ENCODE results near the gene ERAP2. TPM values are rescaled to one million over a fixed set of nuclear protein-coding genes. Genes with fewer than 3 reads are reported as not detected.

Gene ERAP2
- total RNA-seq, 2 donors from 2014 or later: 103 to 301 TPM

DNA sequence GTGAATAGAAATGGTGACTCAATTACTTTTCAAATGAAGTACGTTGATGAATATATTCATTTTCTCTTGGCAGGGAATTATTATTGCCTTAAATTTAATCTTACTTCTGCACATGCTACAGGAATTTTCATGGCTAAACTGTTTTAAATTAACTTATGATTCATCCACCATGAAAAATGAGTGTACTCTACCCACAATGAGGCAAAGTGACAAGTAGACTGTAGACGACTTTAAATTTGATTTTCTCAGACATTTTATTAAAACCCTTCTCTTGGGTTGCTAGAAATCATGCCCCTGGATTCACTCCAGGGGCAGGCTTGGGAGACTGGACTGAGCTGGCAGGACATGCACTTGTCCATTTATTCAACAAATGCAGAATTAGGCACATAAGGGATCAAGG is 23.5 kb upstream of the ERAP2 start:
- Mint-ChIP-seq H3K36me3 (peaks cover 7% of the 10 kb centered on the region), H3K27ac (no peak overlapping the region), H3K4me3 (no peak overlapping the region), H3K27me3 (no peaks in the 10 kb centered on the region), H3K4me1 (ENCODE audit: low read depth in 2 of 2) (peaks cover 2 to 4% of the 10 kb centered on the region in 2 donors), H3K9me3 (no peaks in the 10 kb centered on the region)
- ATAC-seq (no peak), DNase-seq (ENCODE audit: low spot score) (no peak)

GRCh38 chr5:96854067-96854466 is 22.2 kb upstream of the ERAP2 start:
- H3K9me3 Mint-ChIP-seq: no peaks in the 10 kb centered on the region
- peaks cover 7% of the 10 kb centered on the region for H3K36me3 Mint-ChIP-seq
- peaks cover 9% of the 10 kb centered on the region in 2 donors for H3K4me1 Mint-ChIP-seq (ENCODE audit: low read depth in 2 of 2)
- H3K4me3 Mint-ChIP-seq: no peak overlapping the region
- DNase-seq (ENCODE audit: low spot score): no peak
- no peak for ATAC-seq
- H3K27me3 Mint-ChIP-seq: no peaks in the 10 kb centered on the region
- no peak overlapping the region for H3K27ac Mint-ChIP-seq

- peaks cover 9% of the 10 kb centered on the region in 2 donors for H3K4me1 Mint-ChIP-seq (ENCODE audit: low read depth in 2 of 2)
- H3K27me3 Mint-ChIP-seq: no peaks in the 10 kb centered on the region
- no peaks in the 10 kb centered on the region for H3K9me3 Mint-ChIP-seq
- DNase-seq (ENCODE audit: low spot score) (no peak), ATAC-seq (no peak)
- no peaks in the 10 kb centered on the region for H3K36me3 Mint-ChIP-seq
- no peak overlapping the region for H3K4me3 Mint-ChIP-seq
- no peak overlapping the region for H3K27ac Mint-ChIP-seq
These were observed 21.0 kb upstream of the ERAP2 start for GRCh38 chr5:96855031-96855872.

GRCh38 chr5:96856371-96856770 is 19.9 kb upstream of the ERAP2 start:
- H3K9me3 Mint-ChIP-seq: no peaks in the 10 kb centered on the region
- H3K4me3 Mint-ChIP-seq: no peak overlapping the region
- H3K27ac Mint-ChIP-seq: no peak overlapping the region
- ATAC-seq (no peak), DNase-seq (ENCODE audit: low spot score) (no peak)
- peaks cover 9% of the 10 kb centered on the region in 2 donors for H3K4me1 Mint-ChIP-seq (ENCODE audit: low read depth in 2 of 2)
- H3K27me3 Mint-ChIP-seq: no peaks in the 10 kb centered on the region
- H3K36me3 Mint-ChIP-seq: no peaks in the 10 kb centered on the region

DNA sequence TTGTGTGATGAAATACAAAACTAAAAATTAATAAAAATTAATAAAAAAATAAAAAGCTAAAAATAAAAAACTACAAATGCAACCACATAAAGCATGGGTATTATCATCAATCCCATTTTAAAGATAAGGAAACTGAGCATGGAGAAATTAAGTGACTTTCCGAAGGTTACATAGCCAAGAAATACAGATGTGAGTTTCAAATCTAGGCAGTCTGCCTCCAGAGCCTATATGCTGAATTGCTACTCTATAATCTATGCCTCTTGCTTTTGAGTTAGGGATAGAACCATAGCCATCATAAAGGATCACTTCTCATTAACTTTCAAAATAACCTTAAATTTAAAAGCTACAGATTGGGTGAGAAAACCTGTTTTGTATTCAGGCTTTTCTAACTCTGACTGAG is 18.8 kb upstream of the ERAP2 start:
- ATAC-seq (no peak), DNase-seq (ENCODE audit: low spot score) (no peak)
- Mint-ChIP-seq H3K36me3 (no peaks in the 10 kb centered on the region), H3K4me1 (ENCODE audit: low read depth in 2 of 2) (peaks cover 9% of the 10 kb centered on the region in 2 donors), H3K27ac (peak overlapping the region in 1 of 2 donors; percentile 12), H3K4me3 (no peak overlapping the region), H3K27me3 (no peaks in the 10 kb centered on the region), H3K9me3 (no peaks in the 10 kb centered on the region)

GRCh38 chr5:96857924-96858323 is 18.4 kb upstream of the ERAP2 start:
- ATAC-seq (no peak), DNase-seq (ENCODE audit: low spot score) (no peak)
- peaks cover 0 to under 1% of the 10 kb centered on the region in 2 donors for H3K27me3 Mint-ChIP-seq
- no peaks in the 10 kb centered on the region for H3K36me3 Mint-ChIP-seq
- no peaks in the 10 kb centered on the region for H3K9me3 Mint-ChIP-seq
- H3K4me1 Mint-ChIP-seq (ENCODE audit: low read depth in 2 of 2): peaks cover 9 to 10% of the 10 kb centered on the region in 2 donors
- H3K4me3 Mint-ChIP-seq: no peak overlapping the region
- H3K27ac Mint-ChIP-seq: peak overlapping the region in 1 of 2 donors; percentile 12

GRCh38 chr5:96859375-96859774 is 16.9 kb upstream of the ERAP2 start:
- Mint-ChIP-seq H3K4me1 (ENCODE audit: low read depth in 2 of 2) (peaks cover 16 to 22% of the 10 kb centered on the region in 2 donors), H3K27ac (no peak overlapping the region), H3K4me3 (no peak overlapping the region), H3K27me3 (peaks cover 0 to 7% of the 10 kb centered on the region in 2 donors), H3K9me3 (no peaks in the 10 kb centered on the region), H3K36me3 (no peaks in the 10 kb centered on the region)
- ATAC-seq (peak in 1 of 2 donors; percentile 59), DNase-seq (ENCODE audit: low spot score) (no peak)

DNA sequence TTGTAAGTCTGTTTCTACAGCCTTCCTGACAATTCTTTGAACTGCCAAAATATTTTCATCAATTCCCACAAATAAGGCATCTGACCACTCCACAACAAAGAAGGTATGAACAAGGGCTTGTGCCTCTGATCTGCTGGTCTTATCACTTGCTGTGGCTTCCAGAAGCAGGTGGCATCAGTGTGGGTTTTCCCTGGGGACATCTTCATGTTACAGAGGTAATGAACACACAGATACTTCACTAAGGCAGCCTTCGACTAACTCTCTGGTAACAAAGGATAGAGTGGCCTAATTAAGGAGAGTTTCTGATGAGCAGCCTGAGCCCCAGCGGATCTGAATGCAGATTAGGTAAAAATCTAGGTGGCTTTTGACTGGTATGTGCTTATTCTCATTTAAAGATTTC is 15.2 kb upstream of the ERAP2 start:
- ATAC-seq (no peak), DNase-seq (ENCODE audit: low spot score) (no peak)
- Mint-ChIP-seq H3K4me3 (no peak overlapping the region), H3K27ac (peak overlapping the region in 1 of 2 donors; percentile 16), H3K36me3 (no peaks in the 10 kb centered on the region), H3K4me1 (ENCODE audit: low read depth in 2 of 2) (peaks cover 16 to 19% of the 10 kb centered on the region in 2 donors), H3K27me3 (peaks cover 0 to 7% of the 10 kb centered on the region in 2 donors), H3K9me3 (no peaks in the 10 kb centered on the region)

DNA sequence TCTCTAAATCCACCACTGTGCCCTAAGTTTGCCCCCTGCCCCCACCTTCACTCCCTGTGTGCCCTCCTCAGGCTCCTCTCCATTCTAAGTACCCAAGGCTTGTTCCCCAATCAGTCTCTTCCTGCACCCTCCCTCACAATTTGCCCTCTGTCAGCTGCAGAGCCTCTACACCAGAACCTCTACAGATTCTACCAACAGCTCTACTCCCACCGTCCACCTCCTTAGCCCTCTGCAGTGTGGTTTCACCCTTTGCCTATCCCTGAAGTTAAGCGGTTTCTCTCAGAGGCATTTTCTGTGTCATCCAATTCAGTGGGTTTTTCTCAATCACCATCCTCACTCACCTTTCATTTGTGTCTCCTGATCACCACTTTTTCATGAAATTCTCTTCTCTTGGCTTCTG is 13.2 kb upstream of the ERAP2 start:
- no peak overlapping the region for H3K4me3 Mint-ChIP-seq
- ATAC-seq: no peak
- H3K27me3 Mint-ChIP-seq: peaks cover 0 to 7% of the 10 kb centered on the region in 2 donors
- H3K9me3 Mint-ChIP-seq: no peaks in the 10 kb centered on the region
- peak overlapping the region in 1 of 2 donors; percentile 61 for H3K27ac Mint-ChIP-seq
- peaks cover 12 to 19% of the 10 kb centered on the region in 2 donors for H3K4me1 Mint-ChIP-seq (ENCODE audit: low read depth in 2 of 2)
- no peak for DNase-seq (ENCODE audit: low spot score)
- no peaks in the 10 kb centered on the region for H3K36me3 Mint-ChIP-seq

DNA sequence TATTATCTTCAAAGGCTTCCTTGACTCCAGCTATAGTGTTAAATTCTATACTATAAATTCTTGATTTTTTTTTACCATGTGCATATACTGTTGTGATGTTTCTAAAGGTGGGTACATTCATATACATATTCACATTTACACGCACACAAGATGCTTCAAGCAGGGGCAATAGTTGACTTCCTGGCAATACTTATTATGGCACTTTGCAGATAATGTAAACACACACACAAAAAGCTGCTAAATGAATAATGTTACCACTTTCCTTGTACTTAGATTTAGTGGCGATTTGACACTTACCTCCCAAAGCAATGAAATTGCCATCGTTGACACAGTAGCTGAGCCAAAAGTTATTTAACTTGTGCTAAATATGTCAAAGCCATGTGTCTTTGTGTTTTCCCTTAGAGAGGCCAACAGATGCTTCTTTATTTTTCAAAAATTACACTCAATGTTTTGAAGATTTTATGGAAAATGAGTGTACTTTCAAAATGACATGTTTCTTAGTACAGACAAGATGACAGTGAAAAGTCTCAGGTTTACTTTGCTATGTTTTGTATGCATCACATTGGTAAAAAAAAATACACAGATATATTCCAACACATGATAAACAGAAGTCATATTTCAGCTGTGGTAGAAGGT is 12.2 kb upstream of the ERAP2 start:
- no peaks in the 10 kb centered on the region for H3K9me3 Mint-ChIP-seq

DNA sequence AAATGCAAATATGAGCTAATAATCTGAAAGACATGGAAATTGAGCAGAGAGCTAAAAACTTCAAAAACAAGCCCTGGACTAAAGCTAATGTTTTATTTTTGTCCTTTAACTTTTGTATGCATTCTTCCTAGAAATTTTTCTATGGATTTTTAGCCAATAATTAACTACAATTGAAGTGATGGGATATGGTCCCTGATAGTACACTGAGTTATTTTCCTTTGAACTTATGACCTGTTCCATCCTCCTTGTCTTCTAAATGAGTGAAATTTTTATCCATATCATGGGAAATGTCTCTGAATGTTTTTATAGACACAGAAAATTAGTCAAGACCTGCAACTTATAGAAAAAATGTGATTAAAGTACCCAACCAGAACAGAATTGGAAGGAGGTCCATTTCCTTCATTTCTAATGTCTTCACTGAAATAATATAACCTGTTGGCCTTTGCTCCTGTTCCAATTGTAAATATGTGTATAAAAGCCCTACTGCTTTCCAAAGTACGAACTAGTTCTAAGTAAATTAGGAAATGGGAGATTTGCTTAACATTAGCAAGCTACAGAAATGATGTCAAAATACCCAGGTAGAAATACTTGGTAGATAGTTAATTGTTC is 11.3 kb upstream of the ERAP2 start:
- no peak for ATAC-seq
- H3K27ac Mint-ChIP-seq: peak overlapping the region in 1 of 2 donors; percentile 63

More for the DNA sequence above, 12.2 kb upstream of the ERAP2 start:
- no peak for DNase-seq (ENCODE audit: low spot score)
- ATAC-seq: peak in 1 of 2 donors; percentile 59
- H3K4me3 Mint-ChIP-seq: no peak overlapping the region
- H3K27me3 Mint-ChIP-seq: peaks cover 0 to 7% of the 10 kb centered on the region in 2 donors
- peaks cover 11 to 19% of the 10 kb centered on the region in 2 donors for H3K4me1 Mint-ChIP-seq (ENCODE audit: low read depth in 2 of 2)
- no peaks in the 10 kb centered on the region for H3K36me3 Mint-ChIP-seq
- peak overlapping the region; percentile 0 to 12 for H3K27ac Mint-ChIP-seq

GRCh38 chr5:96868603-96869371 is 7.5 kb upstream of the ERAP2 start:
- H3K9me3 Mint-ChIP-seq: no peaks in the 10 kb centered on the region
- H3K4me1 Mint-ChIP-seq (ENCODE audit: low read depth in 2 of 2): peaks cover 39 to 53% of the 10 kb centered on the region in 2 donors
- peak overlapping the region; percentile 90 for H3K4me3 Mint-ChIP-seq
- DNase-seq (ENCODE audit: low spot score) (no peak), ATAC-seq (peak; percentile 64 to 72)
- peak overlapping the region; percentile 98 for H3K27ac Mint-ChIP-seq
- H3K36me3 Mint-ChIP-seq: peaks cover 6% of the 10 kb centered on the region
- H3K27me3 Mint-ChIP-seq: no peaks in the 10 kb centered on the region

More for the DNA sequence above, 11.3 kb upstream of the ERAP2 start:
- H3K27me3 Mint-ChIP-seq: peaks cover 0 to 7% of the 10 kb centered on the region in 2 donors
- H3K4me3 Mint-ChIP-seq: no peak overlapping the region
- H3K4me1 Mint-ChIP-seq (ENCODE audit: low read depth in 2 of 2): peaks cover 21 to 29% of the 10 kb centered on the region in 2 donors
- H3K9me3 Mint-ChIP-seq: no peaks in the 10 kb centered on the region
- no peaks in the 10 kb centered on the region for H3K36me3 Mint-ChIP-seq
- no peak for DNase-seq (ENCODE audit: low spot score)

- ATAC-seq (no peak), DNase-seq (ENCODE audit: low spot score) (no peak)
- H3K9me3 Mint-ChIP-seq: no peaks in the 10 kb centered on the region
- peaks cover 8% of the 10 kb centered on the region for H3K36me3 Mint-ChIP-seq
- H3K4me3 Mint-ChIP-seq: peak overlapping the region; percentile 90
- H3K27me3 Mint-ChIP-seq: no peaks in the 10 kb centered on the region
- H3K4me1 Mint-ChIP-seq (ENCODE audit: low read depth in 2 of 2): peaks cover 43 to 53% of the 10 kb centered on the region in 2 donors
- peak overlapping the region; percentile 98 for H3K27ac Mint-ChIP-seq
These were observed 7.0 kb upstream of the ERAP2 start for GRCh38 chr5:96869372-96869641.

Data from natural killer cell treated with Interleukin-12 subunit alpha and Interleukin-12 subunit beta and Interleukin-15 and Interleukin-18, amount 100 ng/mL, for 72 hours (primary cell).